Body of pancreas (tissue), 4 donors: ENCODE measurements around the gene PAX8. TPM values are rescaled to one million over a fixed set of nuclear protein-coding genes. Genes with fewer than 3 reads are reported as not detected.
A peak's percentile ranks its signal among the peaks of the same experiment; 100 is the strongest.

Source experiments
- ATAC-seq: fragments of 150-250 bp; one replicate; pipeline ENCODE4 v1.9.1; 2016
- DNase-seq, 4 donors: peaks; one replicate each; pipeline ENCODE4 v3.0.0-alpha.2; 2019
- H3K27ac ChIP-seq, 4 donors: fragments of 200-600 bp; sonication (generic); 1 replicate in 3 of 4; 2 replicates in 1 of 4; pipeline versions ENCODE4 v1.5.1 to v1.6.1; 2016 to 2019; ENCODE audit warnings: mild to moderate bottlenecking in 1 of 4, mixed read lengths in 1 of 4, moderate library complexity in 1 of 4
- H3K27me3 ChIP-seq, 2 donors: fragments of 200-600 bp; sonication (generic); one replicate each; pipeline ENCODE4 v1.6.0; 2016; ENCODE audit warnings: mild to moderate bottlenecking in 1 of 2
- H3K36me3 ChIP-seq, 2 donors: fragments of 200-600 bp; sonication (generic); replicated peaks in 1 of 2; 2 replicates each; pipeline ENCODE4 v1.5.1; 2016; ENCODE audit warnings: low read depth in 2 of 2; ENCODE audit not compliant: insufficient read depth in 1 of 2
- H3K4me1 ChIP-seq: fragments of 200-600 bp; sonication (generic); one replicate; pipeline ENCODE4 v1.6.0; 2016
- H3K4me3 ChIP-seq, 2 donors: fragments of 200-600 bp; sonication (generic); 1 replicate in 1 of 2; 2 replicates in 1 of 2; pipeline ENCODE4 v1.5.1; 2016 to 2019
- H3K9me3 ChIP-seq, 3 donors: fragments of 200-600 bp; sonication (generic); 1 replicate in 2 of 3; 2 replicates in 1 of 3; pipeline ENCODE4 v1.5.1; 2016
- POLR2A ChIP-seq, 3 donors: fragments of 450-650 bp; IDR thresholded peaks; one replicate each; pipeline ENCODE4 v1.6.1; 2016; ENCODE audit warnings: antibody characterized with exemption in 3 of 3, mild to moderate bottlenecking in 2 of 3
- WGBS, 2 donors: methylation state at CpG; one replicate each; pipeline ENCODE4 v1.1.5; 2017; 5-methylcytosine and 5-hydroxymethylcytosine counted together
- intact Hi-C: fragments of 100-400 bp; cut with DNase I; formaldehyde crosslinking; loops from one replicate; pipeline ENCODE4 v1.15.1; 2023
- total RNA-seq, 2 donors: library from RNA; depleted of rRNA; stranded (reverse); fragments of >200 nt; gene quantifications; one replicate each; pipeline ENCODE4 v1.1.0, GENCODE V29; 2016
- TF ChIP-seq, protein P1 (sequence below), 7 experiments: fragments of 450-650 bp in 4 of 7; fragments of 200-600 bp in 3 of 7; sonication (generic) in 3 of 7; IDR thresholded peaks; one replicate each; pipeline ENCODE4 v1.5.1; 2016 to 2019; ENCODE audit warnings: antibody characterized with exemption in 7 of 7

Gene PAX8
- total RNA-seq, 2 donors from 2014 or later: 0.52 to 2.3 TPM

DNA sequence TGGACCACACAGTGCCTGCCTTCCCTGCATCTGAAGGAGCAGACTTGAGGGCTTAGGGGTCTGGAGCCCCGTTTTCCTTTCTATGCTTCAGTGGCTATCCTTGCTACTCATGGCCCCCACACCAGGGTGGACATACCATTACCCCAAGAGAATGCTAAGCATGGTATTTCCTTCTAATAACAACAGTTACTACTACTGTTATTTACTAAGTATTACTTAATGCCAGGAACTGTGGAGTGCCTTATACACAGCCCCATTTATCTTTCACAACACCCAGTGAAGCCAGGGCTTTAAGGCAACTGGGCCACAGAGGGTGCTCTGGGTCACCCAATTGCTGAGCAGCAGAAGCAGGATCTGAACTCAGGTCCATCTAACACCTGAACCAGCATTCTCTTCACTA, 5.8 kb upstream of the PAX8 start:
- no peak for DNase-seq
- no peak for TF ChIP-seq POLR2A (IDR thresholded peaks at IDR 0.05)
- TF ChIP-seq, protein P1, sequence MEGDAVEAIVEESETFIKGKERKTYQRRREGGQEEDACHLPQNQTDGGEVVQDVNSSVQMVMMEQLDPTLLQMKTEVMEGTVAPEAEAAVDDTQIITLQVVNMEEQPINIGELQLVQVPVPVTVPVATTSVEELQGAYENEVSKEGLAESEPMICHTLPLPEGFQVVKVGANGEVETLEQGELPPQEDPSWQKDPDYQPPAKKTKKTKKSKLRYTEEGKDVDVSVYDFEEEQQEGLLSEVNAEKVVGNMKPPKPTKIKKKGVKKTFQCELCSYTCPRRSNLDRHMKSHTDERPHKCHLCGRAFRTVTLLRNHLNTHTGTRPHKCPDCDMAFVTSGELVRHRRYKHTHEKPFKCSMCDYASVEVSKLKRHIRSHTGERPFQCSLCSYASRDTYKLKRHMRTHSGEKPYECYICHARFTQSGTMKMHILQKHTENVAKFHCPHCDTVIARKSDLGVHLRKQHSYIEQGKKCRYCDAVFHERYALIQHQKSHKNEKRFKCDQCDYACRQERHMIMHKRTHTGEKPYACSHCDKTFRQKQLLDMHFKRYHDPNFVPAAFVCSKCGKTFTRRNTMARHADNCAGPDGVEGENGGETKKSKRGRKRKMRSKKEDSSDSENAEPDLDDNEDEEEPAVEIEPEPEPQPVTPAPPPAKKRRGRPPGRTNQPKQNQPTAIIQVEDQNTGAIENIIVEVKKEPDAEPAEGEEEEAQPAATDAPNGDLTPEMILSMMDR (IDR thresholded peaks at IDR 0.05): no peak
- peaks cover 60% of the 10 kb centered on the region for H3K4me1 ChIP-seq
- H3K4me3 ChIP-seq: no peak overlapping the region
- 87 to 91% methylated on average over 1 of the region's 1 CpG for WGBS, 2 donors
- ATAC-seq: no peak
- intact Hi-C loops: no loop called here
- no peaks in the 10 kb centered on the region for H3K27me3 ChIP-seq
- no peaks in the 10 kb centered on the region for H3K36me3 ChIP-seq
- peak overlapping the region; percentile 82 to 95 (median 92) for H3K27ac ChIP-seq
- no peaks in the 10 kb centered on the region for H3K9me3 ChIP-seq

DNA sequence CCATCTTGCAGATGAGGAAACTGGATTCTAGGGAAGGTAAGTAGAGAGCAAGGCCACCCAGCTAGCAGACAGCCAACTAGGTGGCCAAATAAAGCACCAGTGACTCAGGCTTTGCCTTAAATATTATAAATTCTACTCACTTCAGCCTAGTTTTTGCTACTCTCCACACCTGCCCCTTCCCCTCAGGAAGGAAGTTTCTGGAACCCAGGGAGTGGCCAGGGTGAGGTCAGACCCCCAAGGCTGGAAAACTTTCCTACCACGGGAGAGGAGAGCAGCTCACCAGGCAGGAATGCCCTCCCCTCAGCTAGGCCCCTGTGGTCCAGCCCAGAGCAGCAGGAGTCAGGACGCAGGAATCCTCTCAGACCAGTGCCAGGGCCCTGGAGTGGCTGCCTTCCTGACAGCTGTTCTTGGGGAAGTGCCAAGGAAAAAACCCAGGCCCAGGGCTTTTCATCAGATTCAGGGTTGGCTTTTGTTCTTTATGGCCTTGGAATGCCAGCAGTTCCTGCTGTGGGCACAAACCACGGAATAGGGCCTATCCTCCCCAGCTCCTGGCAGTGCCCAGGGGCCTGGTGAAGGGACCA, 5.1 kb upstream of the PAX8 start:
- intact Hi-C loops: no loop called here
- H3K27ac ChIP-seq: peak overlapping the region; percentile 82 to 95 (median 92)

DNA sequence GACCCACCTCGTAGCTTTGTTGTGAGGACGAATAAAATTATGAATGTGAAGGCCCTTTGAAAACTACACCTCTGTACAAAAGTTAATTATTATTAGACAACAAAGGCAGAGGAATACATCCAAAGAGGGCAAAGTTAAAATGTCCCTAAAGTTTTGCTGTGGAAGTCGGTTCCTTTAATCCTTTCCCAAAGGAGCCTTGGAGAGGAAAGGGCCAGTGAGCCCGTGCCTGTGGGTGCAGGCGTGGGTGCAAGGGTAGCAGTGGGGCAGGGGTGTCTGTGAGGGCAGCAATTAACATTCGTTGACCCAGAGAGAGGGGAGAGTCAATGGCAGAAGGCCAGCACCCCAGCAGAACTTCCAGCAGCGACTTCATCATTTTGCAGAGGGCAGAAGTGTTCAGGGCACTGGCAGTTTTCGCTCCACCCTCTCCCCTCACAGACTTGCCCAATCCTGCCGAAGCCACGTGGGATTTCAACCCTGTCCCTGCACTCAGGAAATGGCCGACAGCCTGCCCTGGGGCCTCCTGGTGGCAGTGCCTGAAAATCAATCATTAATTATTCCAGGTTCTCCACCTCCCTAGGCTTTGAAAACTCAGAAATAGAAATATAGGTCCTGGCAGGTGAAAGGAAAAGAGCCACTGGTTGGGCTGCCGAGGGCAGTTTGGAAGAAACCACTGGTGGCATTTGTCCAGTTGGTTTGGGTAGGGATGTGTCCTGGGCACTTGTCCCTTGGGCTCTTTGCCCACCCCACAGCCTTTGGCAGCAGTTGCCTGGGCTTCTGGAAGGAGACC, 4.2 kb upstream of the PAX8 start:
- 33 to 49% methylated on average over 12 of the region's 12 CpGs for WGBS, 2 donors
- TF ChIP-seq, protein P1 (IDR thresholded peaks at IDR 0.05): peak in 5 of 7 experiments; percentile 23 to 65 (median 59)
- TF ChIP-seq POLR2A (IDR thresholded peaks at IDR 0.05): peak in 2 of 3 donors; percentile 41 to 55
- Histone ChIP-seq H3K4me1 (peaks cover 47% of the 10 kb centered on the region), H3K9me3 (no peaks in the 10 kb centered on the region), H3K4me3 (no peak overlapping the region), H3K27ac (peak overlapping the region; percentile 78 to 95 (median 92)), H3K36me3 (no peaks in the 10 kb centered on the region), H3K27me3 (no peaks in the 10 kb centered on the region)
- ATAC-seq: peak; percentile 78
- intact Hi-C loops: no loop called here
- DNase-seq: peak; percentile 77 to 89 (median 84)

More for the DNA sequence above, 5.1 kb upstream of the PAX8 start:
- peak in 2 of 3 donors; percentile 13 to 27 for TF ChIP-seq POLR2A (IDR thresholded peaks at IDR 0.05)
- TF ChIP-seq, protein P1 (IDR thresholded peaks at IDR 0.05): no peak
- H3K9me3 ChIP-seq: no peaks in the 10 kb centered on the region
- DNase-seq (peak; percentile 72 to 88 (median 86)), ATAC-seq (peak; percentile 72)
- no peaks in the 10 kb centered on the region for H3K36me3 ChIP-seq
- WGBS, 2 donors: 3 to 6% methylated on average over 3 of the region's 3 CpGs
- no peak overlapping the region for H3K4me3 ChIP-seq
- H3K27me3 ChIP-seq: no peaks in the 10 kb centered on the region
- peaks cover 53% of the 10 kb centered on the region for H3K4me1 ChIP-seq

DNA sequence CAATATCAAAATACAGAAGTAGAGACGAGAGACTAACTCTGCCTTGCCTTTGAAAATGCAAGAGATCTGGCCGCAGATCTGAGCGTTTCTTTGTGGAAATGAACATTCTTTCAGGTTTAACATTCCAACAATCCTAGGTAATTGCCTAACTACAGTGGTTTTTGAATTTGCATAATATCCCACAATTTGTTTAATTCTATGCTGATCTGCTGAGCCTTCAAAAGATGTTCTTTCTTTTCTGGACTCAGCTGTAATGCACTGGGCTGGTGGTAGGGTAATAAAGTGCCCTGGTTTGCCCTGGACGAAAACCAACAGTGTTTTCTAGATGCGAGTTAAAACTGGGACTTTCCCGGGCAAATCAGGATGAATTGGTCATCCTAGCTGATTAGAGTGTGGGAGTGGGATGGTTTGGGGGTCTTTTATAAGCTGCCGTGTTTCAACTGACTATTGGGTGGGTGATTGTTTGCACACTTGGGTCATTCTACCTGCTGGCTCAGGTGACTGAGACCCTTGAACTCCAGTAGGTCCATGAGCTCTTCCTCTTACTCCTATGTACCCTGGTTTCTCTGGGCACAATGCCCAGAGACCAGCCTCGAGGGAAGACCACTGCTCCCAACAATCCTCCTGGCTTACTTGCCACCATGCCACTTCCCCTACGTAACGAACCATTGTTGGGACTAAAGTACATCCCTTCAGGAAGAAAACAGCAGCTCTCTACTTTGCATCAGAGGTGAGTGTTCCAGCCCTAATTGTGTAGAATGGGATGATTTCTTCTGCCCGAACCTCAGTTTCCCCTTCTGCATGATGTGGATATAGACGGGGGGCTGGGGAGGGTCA, 3.4 kb upstream of the PAX8 start:
- Histone ChIP-seq H3K36me3 (no peaks in the 10 kb centered on the region), H3K9me3 (no peaks in the 10 kb centered on the region), H3K4me1 (peaks cover 49% of the 10 kb centered on the region), H3K4me3 (no peak overlapping the region), H3K27me3 (peaks cover 0 to 3% of the 10 kb centered on the region in 2 donors), H3K27ac (peak overlapping the region; percentile 78 to 95 (median 92))
- intact Hi-C loops: no loop called here
- TF ChIP-seq POLR2A (IDR thresholded peaks at IDR 0.05): peak in 1 of 3 donors; percentile 15
- TF ChIP-seq, protein P1 (IDR thresholded peaks at IDR 0.05): no peak
- WGBS, 2 donors: 52 to 59% methylated on average over 12 of the region's 12 CpGs
- ATAC-seq (peak; percentile 8), DNase-seq (no peak)
